Measurements from ENCODE around the gene MMP19.
"Not testable (repeated sequence)": the region's sequence is repeated elsewhere in the genome, so short reads cannot be mapped to it uniquely, and the experiment has no call there.

MMP19 gene

DNA sequence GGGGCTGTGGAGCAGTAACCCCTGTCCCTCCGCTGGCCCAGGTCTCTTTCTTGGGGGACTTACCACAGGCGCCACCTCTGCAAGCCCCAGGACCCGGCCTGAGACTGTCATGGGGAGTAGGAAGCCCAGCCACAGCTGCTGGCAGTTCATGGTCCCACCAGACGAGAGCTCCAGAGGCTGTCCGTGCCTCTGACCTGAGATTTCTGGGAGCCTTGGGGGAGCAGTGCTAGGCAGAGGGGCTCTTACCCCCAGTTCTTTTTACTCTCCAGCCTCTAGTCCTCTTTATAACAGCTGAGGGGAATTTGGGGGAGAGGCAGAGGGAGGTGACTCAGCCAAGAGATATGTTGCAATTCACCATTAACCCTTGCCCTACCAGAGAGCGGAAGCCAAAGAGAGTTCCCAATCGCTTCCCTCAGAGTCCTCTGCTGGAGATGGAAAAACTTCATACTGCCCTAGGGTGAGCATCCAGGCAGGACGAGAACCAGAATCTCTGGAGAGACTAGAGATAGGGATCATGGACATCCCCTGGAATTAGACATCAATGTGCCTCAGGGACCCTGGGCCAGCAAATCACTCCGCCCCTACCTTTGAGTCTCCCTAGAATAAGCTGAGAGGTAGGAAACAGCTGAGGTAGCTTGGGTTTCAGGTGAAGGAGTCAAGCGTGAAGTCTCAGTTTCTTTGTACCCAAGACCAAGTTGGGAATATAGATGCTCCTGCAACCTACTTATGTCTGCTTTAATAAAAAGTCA is at the start of gene MMP19:
Gene MMP19, minus strand, starts transcription at position 256 of the 749 bp plus-strand sequence. Its CDS starts 106 bp downstream, at position 150.
- DNase-seq = no peak

DNA sequence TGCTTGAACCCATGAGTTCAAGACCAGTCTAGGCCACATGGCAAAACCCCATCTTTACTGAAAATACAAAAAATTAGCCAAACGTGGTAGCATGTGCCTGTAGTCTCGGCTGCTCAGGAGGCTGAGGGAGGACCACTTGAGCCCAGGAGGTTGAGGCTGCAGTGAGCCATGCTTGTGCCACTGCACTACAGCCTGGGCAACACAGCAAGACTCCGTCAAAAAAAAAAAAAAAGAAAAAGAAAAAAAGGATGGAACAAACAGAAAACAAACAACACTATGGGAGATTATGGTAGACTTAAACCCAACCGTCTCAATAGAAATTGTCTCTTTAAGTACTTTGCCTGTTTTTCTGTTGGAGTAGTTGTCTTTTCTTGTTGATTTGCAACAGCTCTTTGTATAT is 48.6 kb upstream of the MMP19 start:
- no peak for DNase-seq

GRCh38 chr12:55885113-55885512 is 42.4 kb upstream of the MMP19 start:
- DNase-seq = no peak

- no peak for DNase-seq
Observed at GRCh38 chr12:55877824-55878223, 35.1 kb upstream of the MMP19 start.

- no peak for DNase-seq
Observed at GRCh38 chr12:55875704-55876467, 33.1 kb upstream of the MMP19 start.

GRCh38 chr12:55874443-55874842 is 31.7 kb upstream of the MMP19 start:
- DNase-seq = no peak

DNA sequence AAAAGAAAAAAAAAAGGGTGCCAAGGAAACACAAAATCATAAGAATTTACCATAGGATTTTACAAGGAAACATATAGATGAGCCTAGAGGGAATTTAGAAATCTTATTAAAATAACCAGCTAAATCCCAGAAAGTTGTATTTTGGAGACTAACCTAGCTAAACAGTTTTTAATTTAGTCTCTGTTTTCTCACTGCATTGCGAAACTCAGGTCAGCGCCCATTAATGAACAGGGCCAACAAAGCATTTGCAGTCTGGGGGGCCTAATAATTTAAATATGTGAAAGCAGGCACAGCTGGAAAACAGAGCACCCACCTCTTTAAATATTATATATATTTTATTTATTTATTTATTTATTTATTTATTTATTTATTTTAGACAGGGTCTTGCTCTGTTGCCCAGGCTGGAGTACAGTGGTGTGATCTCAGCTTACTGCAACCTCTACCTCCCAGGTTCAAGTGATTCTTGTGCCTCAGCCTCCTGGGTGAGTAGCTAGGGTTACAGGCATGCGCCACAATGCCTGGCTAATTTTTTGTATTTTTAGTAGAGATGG is 23.8 kb upstream of the MMP19 start:
- DNase-seq = not testable (repeated sequence)

- DNase-seq = no peak
Observed at GRCh38 chr12:55865327-55865726, 22.6 kb upstream of the MMP19 start.

GRCh38 chr12:55862931-55863330 is 20.2 kb upstream of the MMP19 start:
- not testable (repeated sequence) for DNase-seq

GRCh38 chr12:55862286-55862685 is 19.6 kb upstream of the MMP19 start:
- no peak for DNase-seq

- DNase-seq = no peak
Observed at GRCh38 chr12:55861871-55862270, 19.1 kb upstream of the MMP19 start.

- DNase-seq = no peak
Observed at GRCh38 chr12:55861396-55861795, 18.7 kb upstream of the MMP19 start.

GRCh38 chr12:55852740-55853139 is 10.0 kb upstream of the MMP19 start:
- no peak for DNase-seq

DNA sequence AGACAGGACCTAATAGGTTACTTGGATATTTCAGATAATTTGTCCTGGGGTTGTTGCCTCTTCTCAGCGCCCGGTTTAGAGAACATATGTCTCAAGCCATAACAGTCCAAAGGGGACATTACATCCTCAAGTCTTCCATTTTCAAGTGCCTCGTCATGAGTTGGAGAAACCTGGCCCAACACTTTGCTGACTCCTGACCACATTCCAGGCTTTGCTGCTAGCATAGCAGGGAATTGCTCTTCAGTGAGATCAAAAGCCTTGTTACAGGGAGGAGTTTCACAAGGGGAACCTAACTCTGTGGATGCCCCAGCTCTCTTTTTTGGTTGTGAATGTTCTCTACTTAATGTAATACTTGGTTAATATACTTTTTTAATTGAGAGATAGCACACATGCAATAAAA is 8.2 kb upstream of the MMP19 start:
- DNase-seq = no peak

GRCh38 chr12:55850401-55850800 is 7.7 kb upstream of the MMP19 start:
- no peak for DNase-seq

DNA sequence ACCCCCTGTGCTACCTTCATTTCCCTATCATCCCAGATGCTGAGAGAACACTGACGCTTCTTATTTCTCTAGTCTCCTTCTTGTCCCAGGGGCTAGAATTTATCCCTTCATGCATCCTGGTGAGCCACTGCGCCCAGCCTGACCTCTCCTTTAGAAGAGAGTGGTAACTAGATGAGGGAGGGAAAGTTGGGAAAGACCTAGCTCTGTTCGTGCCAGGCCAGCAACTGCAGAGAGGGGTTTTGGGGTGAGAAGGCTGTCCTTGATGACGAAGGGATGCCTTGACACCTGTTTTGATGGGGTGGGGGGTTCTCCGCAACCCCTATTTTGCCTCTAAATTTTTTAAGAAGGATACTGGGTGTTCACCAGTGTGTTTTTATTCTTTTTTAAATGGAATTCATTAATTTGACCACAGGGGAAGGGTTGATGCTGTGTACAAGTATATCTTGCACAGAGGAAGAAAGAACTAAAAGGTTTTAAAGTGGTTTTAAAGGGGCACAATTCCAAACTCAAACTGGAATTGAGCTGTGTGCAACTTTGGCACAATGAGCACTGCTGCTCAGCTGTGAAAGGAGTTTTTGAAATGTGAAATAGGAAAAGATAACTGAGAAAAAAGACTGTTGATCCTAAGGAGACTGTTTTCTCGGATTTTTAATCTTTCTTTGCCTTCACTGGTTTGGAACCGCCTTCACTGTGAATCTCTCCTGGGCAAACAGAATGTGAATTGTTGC is 7.0 kb upstream of the MMP19 start:
- no peak for DNase-seq

GRCh38 chr12:55847603-55848291 is 5.0 kb upstream of the MMP19 start:
- peak; percentile 60 to 75 for DNase-seq

GRCh38 chr12:55847033-55847432 is 4.3 kb upstream of the MMP19 start:
- DNase-seq = peak in 1 of 2 experiments; percentile 6

GRCh38 chr12:55845785-55846496 is 3.2 kb upstream of the MMP19 start:
- no peak for DNase-seq

- no peak for DNase-seq
Observed at GRCh38 chr12:55845361-55845760, 2.6 kb upstream of the MMP19 start.

- DNase-seq = no peak
Observed at GRCh38 chr12:55844961-55845360, 2.2 kb upstream of the MMP19 start.

- no peak for DNase-seq
Observed at GRCh38 chr12:55843431-55843830, 695 bp upstream of the MMP19 start.

Data from SW 1271 (cell line).